ENCODE measurements around the gene HTR7.

Gene HTR7

GRCh38 chr10:90819911-90820310 is 37.9 kb downstream of the HTR7 start:
- TF ChIP-seq YY1 (IDR thresholded peaks at IDR 0.05; ENCODE audit: low read depth) (no peak), FOXM1 (IDR thresholded peaks at IDR 0.05; ENCODE audit: borderline replicate concordance, low read depth) (no peak), MAX (IDR thresholded peaks at IDR 0.05) (no peak), RAD21 (IDR thresholded peaks at IDR 0.05; ENCODE audit: low read depth) (no peak), EGR1 (IDR thresholded peaks at IDR 0.05) (no peak), CEBPB (IDR thresholded peaks at IDR 0.05) (no peak), TEAD4 (IDR thresholded peaks at IDR 0.05) (no peak), TCF12 (IDR thresholded peaks at IDR 0.05; ENCODE audit: low read depth) (no peak), REST (IDR thresholded peaks at IDR 0.05; ENCODE audit: low read depth) (no peak), CREB1 (IDR thresholded peaks at IDR 0.05; ENCODE audit: low read depth) (no peak), EP300 (IDR thresholded peaks at IDR 0.05; ENCODE audit: borderline replicate concordance) (no peak), TAF1 (IDR thresholded peaks at IDR 0.05; ENCODE audit: low read depth) (no peak)

- TF ChIP-seq EGR1 (IDR thresholded peaks at IDR 0.05) (no peak), EP300 (IDR thresholded peaks at IDR 0.05; ENCODE audit: borderline replicate concordance) (no peak), TEAD4 (IDR thresholded peaks at IDR 0.05) (no peak), TCF12 (IDR thresholded peaks at IDR 0.05; ENCODE audit: low read depth) (no peak), CEBPB (IDR thresholded peaks at IDR 0.05) (no peak), YY1 (IDR thresholded peaks at IDR 0.05; ENCODE audit: low read depth) (no peak), TAF1 (IDR thresholded peaks at IDR 0.05; ENCODE audit: low read depth) (no peak), NFIC (IDR thresholded peaks at IDR 0.05) (no peak), ZBTB7A (IDR thresholded peaks at IDR 0.05; ENCODE audit: low read depth) (no peak), RAD21 (IDR thresholded peaks at IDR 0.05; ENCODE audit: low read depth) (no peak), CREB1 (IDR thresholded peaks at IDR 0.05; ENCODE audit: low read depth) (no peak), MAX (IDR thresholded peaks at IDR 0.05) (no peak), REST (IDR thresholded peaks at IDR 0.05; ENCODE audit: low read depth) (no peak), FOXM1 (IDR thresholded peaks at IDR 0.05; ENCODE audit: borderline replicate concordance, low read depth) (no peak), USF1 (IDR thresholded peaks at IDR 0.05) (no peak)
Observed at GRCh38 chr10:90818736-90819135, 39.1 kb downstream of the HTR7 start.

- TF ChIP-seq FOXM1 (IDR thresholded peaks at IDR 0.05; ENCODE audit: borderline replicate concordance, low read depth) (no peak), EP300 (IDR thresholded peaks at IDR 0.05; ENCODE audit: borderline replicate concordance) (no peak), USF1 (IDR thresholded peaks at IDR 0.05) (no peak)
Observed at GRCh38 chr10:90817128-90817889, 40.5 kb downstream of the HTR7 start.

GRCh38 chr10:90816466-90816865 is 41.4 kb downstream of the HTR7 start:
- TF ChIP-seq ZBTB7A (IDR thresholded peaks at IDR 0.05; ENCODE audit: low read depth) (no peak), CREB1 (IDR thresholded peaks at IDR 0.05; ENCODE audit: low read depth) (no peak), USF1 (IDR thresholded peaks at IDR 0.05) (no peak), TEAD4 (IDR thresholded peaks at IDR 0.05) (no peak), EGR1 (IDR thresholded peaks at IDR 0.05) (no peak), TCF12 (IDR thresholded peaks at IDR 0.05; ENCODE audit: low read depth) (no peak), MAX (IDR thresholded peaks at IDR 0.05) (no peak), EP300 (IDR thresholded peaks at IDR 0.05; ENCODE audit: borderline replicate concordance) (no peak), RAD21 (IDR thresholded peaks at IDR 0.05; ENCODE audit: low read depth) (no peak), YY1 (IDR thresholded peaks at IDR 0.05; ENCODE audit: low read depth) (no peak), FOXM1 (IDR thresholded peaks at IDR 0.05; ENCODE audit: borderline replicate concordance, low read depth) (no peak), CEBPB (IDR thresholded peaks at IDR 0.05) (no peak), TAF1 (IDR thresholded peaks at IDR 0.05; ENCODE audit: low read depth) (no peak), NFIC (IDR thresholded peaks at IDR 0.05) (no peak), REST (IDR thresholded peaks at IDR 0.05; ENCODE audit: low read depth) (no peak)

Data from Ishikawa (cell line).